Muscle layer of duodenum (tissue), 2 donors: ENCODE data around the gene PAX3.

Experiments
- H3K27ac ChIP-seq: one replicate; pipeline ENCODE4 v1.7.0; 2013; ENCODE audit warnings: mild to moderate bottlenecking, low read length
- H3K27me3 ChIP-seq: one replicate; pipeline ENCODE4 v1.7.0; 2013; ENCODE audit warnings: low read depth, mild to moderate bottlenecking, control low read depth, low read length
- H3K36me3 ChIP-seq, 2 donors: one replicate each; pipeline ENCODE4 v1.7.0; 2013; ENCODE audit warnings: low read length in 2 of 2, control low read depth in 1 of 2, mild to moderate bottlenecking in 1 of 2; ENCODE audit not compliant: insufficient read depth in 2 of 2, control insufficient read depth in 1 of 2
- H3K4me1 ChIP-seq, 2 donors: one replicate each; pipeline ENCODE4 v1.7.0; 2013; ENCODE audit warnings: low read length in 2 of 2, mild to moderate bottlenecking in 2 of 2, control low read depth in 1 of 2, moderate library complexity in 1 of 2; ENCODE audit not compliant: insufficient read depth in 2 of 2, control insufficient read depth in 1 of 2
- H3K4me3 ChIP-seq, 2 donors: one replicate each; pipeline ENCODE4 v1.7.0; 2013; ENCODE audit warnings: low read length in 2 of 2, low read depth in 1 of 2, mild to moderate bottlenecking in 1 of 2
- H3K9me3 ChIP-seq, 2 donors: one replicate each; pipeline ENCODE4 v1.7.0; 2013; ENCODE audit warnings: low read length in 2 of 2, control low read depth in 1 of 2, mild to moderate bottlenecking in 1 of 2; ENCODE audit not compliant: control insufficient read depth in 1 of 2
- donor health status: healthy.

The PAX3 gene

GRCh38 chr2:222319586-222320435 lies 21.0 kb upstream of the PAX3 start:
- H3K27ac ChIP-seq, result peak overlapping the region; percentile 64
- peaks cover 0 to 7% of the 10 kb centered on the region in 2 donors for H3K4me1 ChIP-seq
- H3K9me3 ChIP-seq, result no peaks in the 10 kb centered on the region
- H3K36me3 ChIP-seq, result no peaks in the 10 kb centered on the region
- H3K27me3 ChIP-seq, result peaks cover 15% of the 10 kb centered on the region
- H3K4me3 ChIP-seq, result peak overlapping the region; percentile 47 to 62

GRCh38 chr2:222318712-222319585 lies 20.2 kb upstream of the PAX3 start:
- peaks cover 16% of the 10 kb centered on the region for H3K27me3 ChIP-seq
- no peaks in the 10 kb centered on the region for H3K9me3 ChIP-seq
- peak overlapping the region; percentile 49 to 87 for H3K4me3 ChIP-seq
- H3K27ac ChIP-seq, result no peak overlapping the region
- no peaks in the 10 kb centered on the region for H3K36me3 ChIP-seq
- H3K4me1 ChIP-seq, result peaks cover 0 to 7% of the 10 kb centered on the region in 2 donors

GRCh38 chr2:222318026-222318711 lies 19.4 kb upstream of the PAX3 start:
- peak overlapping the region; percentile 49 to 87 for H3K4me3 ChIP-seq
- H3K4me1 ChIP-seq, result peaks cover 0 to 7% of the 10 kb centered on the region in 2 donors
- no peaks in the 10 kb centered on the region for H3K9me3 ChIP-seq
- H3K36me3 ChIP-seq, result no peaks in the 10 kb centered on the region
- peaks cover 22% of the 10 kb centered on the region for H3K27me3 ChIP-seq
- H3K27ac ChIP-seq, result no peak overlapping the region

GRCh38 chr2:222315443-222316121 lies 16.8 kb upstream of the PAX3 start:
- Histone ChIP-seq H3K27me3 (peaks cover 42% of the 10 kb centered on the region), H3K4me3 (no peak overlapping the region), H3K9me3 (no peaks in the 10 kb centered on the region), H3K4me1 (peaks cover 0 to 13% of the 10 kb centered on the region in 2 donors), H3K36me3 (no peaks in the 10 kb centered on the region), H3K27ac (no peak overlapping the region)

- Histone ChIP-seq H3K4me3 (no peak overlapping the region), H3K4me1 (peaks cover 0 to 13% of the 10 kb centered on the region in 2 donors), H3K36me3 (no peaks in the 10 kb centered on the region), H3K27ac (no peak overlapping the region), H3K27me3 (peaks cover 49% of the 10 kb centered on the region), H3K9me3 (no peaks in the 10 kb centered on the region)
Measured at GRCh38 chr2:222313816-222314215, 15.0 kb upstream of the PAX3 start.

- Histone ChIP-seq H3K36me3 (no peaks in the 10 kb centered on the region), H3K9me3 (no peaks in the 10 kb centered on the region), H3K27ac (no peak overlapping the region), H3K27me3 (peaks cover 65% of the 10 kb centered on the region), H3K4me1 (peaks cover 0 to 11% of the 10 kb centered on the region in 2 donors), H3K4me3 (no peak overlapping the region)
Measured at GRCh38 chr2:222311978-222312738, 13.4 kb upstream of the PAX3 start.

- Histone ChIP-seq H3K27ac (no peak overlapping the region), H3K9me3 (no peaks in the 10 kb centered on the region), H3K27me3 (peaks cover 72% of the 10 kb centered on the region), H3K4me3 (no peak overlapping the region), H3K36me3 (no peaks in the 10 kb centered on the region), H3K4me1 (peaks cover 3 to 18% of the 10 kb centered on the region in 2 donors)
Measured at GRCh38 chr2:222311319-222311977, 12.7 kb upstream of the PAX3 start.

- Histone ChIP-seq H3K36me3 (no peaks in the 10 kb centered on the region), H3K4me1 (peaks cover 3 to 24% of the 10 kb centered on the region in 2 donors), H3K9me3 (no peaks in the 10 kb centered on the region), H3K27ac (no peak overlapping the region), H3K4me3 (no peak overlapping the region), H3K27me3 (peaks cover 77% of the 10 kb centered on the region)
Measured at GRCh38 chr2:222310747-222311318, 12.0 kb upstream of the PAX3 start.

GRCh38 chr2:222309766-222310165 lies 11.0 kb upstream of the PAX3 start:
- Histone ChIP-seq H3K9me3 (no peaks in the 10 kb centered on the region), H3K27ac (no peak overlapping the region), H3K4me1 (peaks cover 3 to 35% of the 10 kb centered on the region in 2 donors), H3K36me3 (no peaks in the 10 kb centered on the region), H3K27me3 (peaks cover 81% of the 10 kb centered on the region), H3K4me3 (no peak overlapping the region)
